Anterior cingulate cortex (tissue), 58 donors: Measurements from ENCODE around the gene RSRC1.
"Not testable (repeated sequence)": the region's sequence is repeated elsewhere in the genome, so short reads cannot be mapped to it uniquely, and the experiment has no call there.

Experiments
- DNase-seq, 58 donors: peaks; one replicate each; lab custom pipeline; 2025; lab: John Stamatoyannopoulos, UW

The RSRC1 gene

GRCh38 chr3:158098834-158099424 lies 11.0 kb upstream of the RSRC1 start:
- DNase-seq = no peak

DNA sequence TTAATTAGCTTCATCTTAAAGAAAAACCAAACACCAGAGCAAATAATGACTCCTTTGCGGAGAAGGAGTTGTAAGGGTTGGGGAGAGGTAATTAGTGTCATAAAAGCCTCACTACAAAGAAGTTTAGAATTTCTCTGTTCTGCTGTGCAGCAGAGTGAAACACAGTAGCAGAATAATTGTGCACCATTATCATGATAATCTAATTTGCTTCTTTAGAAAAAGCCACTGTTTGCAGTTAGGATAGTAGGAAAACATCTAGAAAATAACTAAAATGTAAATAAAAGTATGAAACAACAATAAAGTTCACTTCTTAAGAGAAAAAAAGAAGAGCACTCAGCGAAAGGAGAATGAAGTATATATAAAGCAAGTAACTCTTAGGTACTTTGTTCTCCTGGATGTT lies 9.2 kb upstream of the RSRC1 start:
- no peak for DNase-seq

GRCh38 chr3:158101335-158102241 lies 8.3 kb upstream of the RSRC1 start:
- DNase-seq = no peak

DNA sequence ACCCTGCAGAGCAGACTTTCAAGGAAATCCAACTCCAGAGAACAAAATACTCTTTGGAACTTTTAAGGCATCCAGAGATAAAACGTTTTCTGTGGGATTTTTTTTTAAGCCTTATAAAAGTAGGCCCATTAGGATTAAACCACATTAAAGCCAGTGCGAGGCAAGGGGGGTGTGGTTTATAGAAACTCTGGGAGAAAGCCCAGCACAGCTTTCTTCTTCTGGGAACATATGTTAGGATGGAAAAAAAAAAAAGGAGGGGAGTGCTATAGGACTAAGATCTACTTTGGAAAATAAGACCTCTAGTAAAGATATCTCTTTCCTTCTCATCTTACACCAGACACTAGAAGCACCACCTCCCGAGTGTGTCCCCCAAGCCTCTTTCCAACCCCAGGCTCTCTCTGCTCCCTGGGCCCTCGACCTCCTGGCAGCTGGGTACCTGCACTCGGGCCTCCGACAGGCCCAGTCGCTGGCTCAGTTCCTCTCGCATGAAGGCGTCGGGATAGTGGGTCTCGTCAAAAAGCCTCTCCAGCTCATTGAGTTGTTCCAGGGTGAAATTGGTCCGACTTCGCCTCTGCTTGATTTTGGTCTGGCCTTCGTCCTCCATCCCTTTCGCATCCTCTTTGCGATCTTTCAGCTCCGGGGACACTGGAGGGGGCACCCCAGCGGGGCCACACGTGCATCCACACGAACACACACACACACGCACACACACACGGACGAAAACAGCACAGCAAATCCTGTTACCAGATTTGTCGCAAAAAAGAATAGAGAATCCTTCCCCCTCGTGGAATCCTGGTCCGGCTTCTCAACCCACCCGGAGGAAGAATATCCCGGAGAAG lies 7.4 kb upstream of the RSRC1 start:
- DNase-seq = no peak

GRCh38 chr3:158103081-158103886 lies 6.6 kb upstream of the RSRC1 start:
- DNase-seq = no peak

- no peak for DNase-seq
Measured at GRCh38 chr3:158103887-158104327, 6.0 kb upstream of the RSRC1 start.

DNA sequence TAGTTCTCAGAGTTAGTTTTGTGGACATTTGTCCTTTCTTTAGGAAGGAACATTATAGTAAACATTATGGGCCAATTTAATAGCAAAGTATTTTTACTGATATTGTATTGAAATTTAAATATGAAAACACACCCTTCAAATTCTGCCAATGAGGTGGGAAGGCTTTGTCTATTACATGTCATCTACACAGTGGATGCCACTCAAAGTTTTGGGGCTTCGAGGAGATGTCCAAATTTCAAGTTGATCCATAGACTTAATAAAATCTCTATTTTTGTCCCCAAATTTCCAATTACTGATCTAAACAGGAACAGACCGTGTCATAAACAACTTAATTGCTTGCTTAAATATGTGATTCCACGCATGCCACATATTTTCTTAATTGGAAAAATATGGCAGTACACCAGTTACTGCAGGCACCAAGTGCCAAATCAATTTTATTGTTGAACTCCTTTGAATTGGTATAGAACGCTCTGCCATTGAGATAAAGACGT lies 5.4 kb upstream of the RSRC1 start:
- no peak for DNase-seq

DNA sequence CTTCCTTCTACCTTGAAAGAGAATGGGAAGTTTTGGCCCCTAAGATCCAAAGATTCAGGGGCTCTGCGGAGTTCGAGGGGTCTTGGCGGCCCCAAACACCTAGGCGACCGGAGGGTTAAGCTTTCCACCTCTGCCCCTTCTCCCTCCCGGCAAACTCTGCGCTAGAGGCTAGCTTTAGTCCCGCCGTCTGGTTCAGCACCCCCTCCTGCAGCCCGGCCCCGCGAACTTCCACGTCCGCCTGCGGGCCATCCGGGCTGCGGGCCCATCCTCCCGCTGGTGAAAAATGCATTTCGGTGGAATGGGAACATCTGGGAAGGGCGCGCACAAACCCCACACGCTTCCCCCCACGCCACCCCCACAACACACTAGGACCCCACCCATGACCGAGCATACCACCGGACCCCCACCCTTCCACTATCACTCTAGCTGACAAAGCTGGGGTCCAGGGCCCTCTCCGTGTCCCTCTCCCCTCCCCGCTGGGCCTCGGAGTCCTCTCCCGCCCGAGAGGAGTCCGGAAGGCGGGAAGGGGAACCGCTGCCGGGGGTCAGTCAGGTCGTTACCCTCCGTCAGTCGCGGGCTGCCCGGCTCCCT lies 4.7 kb upstream of the RSRC1 start:
- DNase-seq = no peak

- DNase-seq = no peak
Measured at GRCh38 chr3:158105710-158106253, 4.1 kb upstream of the RSRC1 start.

DNA sequence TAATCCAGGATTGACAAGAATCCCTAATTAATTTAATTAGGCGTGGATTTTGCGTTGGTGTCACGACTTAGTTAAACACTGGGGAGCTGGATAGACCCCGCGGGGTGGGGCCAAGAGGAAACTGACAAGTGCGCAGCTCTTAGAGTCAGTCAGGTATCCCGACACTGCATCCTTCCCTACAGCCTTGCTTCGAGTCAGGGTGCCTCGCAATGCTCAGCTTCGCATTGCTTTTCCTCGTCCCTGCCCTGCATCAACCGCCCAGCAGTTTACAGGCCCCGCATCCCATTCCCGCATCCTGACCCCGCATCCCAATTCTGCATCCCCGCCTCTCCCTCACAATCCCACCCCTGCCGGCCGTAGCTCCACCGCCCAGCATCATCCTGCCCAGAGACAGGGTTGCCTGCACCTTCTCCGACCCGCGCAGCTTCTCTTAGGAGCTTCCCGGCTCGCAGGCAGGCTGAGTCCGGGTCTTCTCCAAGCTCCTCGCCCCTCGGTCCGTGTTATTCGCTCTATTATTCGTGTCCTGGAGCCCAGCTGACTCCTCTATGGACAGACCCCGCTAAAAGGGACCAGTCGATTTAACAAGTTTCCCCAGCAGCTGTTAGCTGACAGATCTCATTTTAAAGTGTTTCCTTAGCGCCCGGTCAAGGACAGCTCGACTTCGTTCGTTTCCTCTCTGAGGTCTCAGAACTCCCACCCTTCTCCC lies 3.0 kb upstream of the RSRC1 start:
- DNase-seq = no peak

GRCh38 chr3:158107605-158108444 lies 2.1 kb upstream of the RSRC1 start:
- DNase-seq = no peak

- no peak for DNase-seq
Measured at GRCh38 chr3:158108445-158108985, 1.4 kb upstream of the RSRC1 start.

DNA sequence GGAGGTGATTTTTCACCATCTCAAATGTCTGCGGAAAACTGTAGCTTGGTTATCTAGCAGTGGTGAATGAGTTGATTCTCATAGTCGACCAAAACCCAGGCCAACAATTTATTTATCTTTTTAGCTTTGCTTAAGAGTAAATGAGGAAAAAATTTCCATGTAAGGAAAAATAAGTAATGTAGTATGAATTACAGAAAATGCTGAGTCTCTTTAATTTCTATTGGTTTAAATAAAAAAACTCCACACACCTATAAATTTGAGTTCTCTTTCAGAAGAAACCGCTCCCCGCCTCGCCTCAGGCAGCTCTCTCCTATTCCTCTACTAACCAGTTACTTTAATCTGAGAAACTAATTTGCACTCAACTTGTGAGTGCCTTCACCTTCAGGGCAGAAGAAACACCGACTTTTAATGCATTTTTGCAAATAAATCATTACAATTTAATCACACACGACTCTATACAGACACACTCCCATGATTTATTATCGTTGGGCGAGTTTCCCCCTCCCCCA lies 540 bp upstream of the RSRC1 start:
- DNase-seq = no peak

- no peak for DNase-seq
Measured at GRCh38 chr3:158110658-158111018, 749 bp downstream of the RSRC1 start.

DNA sequence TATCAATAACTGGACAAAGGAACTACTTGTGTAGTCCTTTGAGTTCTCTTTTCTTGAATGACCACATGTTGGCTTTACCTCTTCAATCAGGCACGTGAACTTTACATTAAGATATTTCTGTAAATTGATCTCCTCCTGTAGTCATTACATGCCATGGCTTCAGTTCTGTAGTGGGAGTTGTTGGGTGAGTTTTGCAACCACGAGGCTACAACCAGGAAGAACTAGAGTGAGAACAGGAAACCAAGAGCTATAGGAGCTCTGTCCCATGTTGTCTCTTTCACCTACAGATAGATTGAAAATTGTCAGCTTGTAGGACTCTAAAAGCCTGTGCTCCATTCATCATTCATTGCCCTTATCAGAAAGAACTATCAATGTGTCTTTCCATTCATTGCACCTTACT lies 2.0 kb downstream of the RSRC1 start:
- DNase-seq = no peak

DNA sequence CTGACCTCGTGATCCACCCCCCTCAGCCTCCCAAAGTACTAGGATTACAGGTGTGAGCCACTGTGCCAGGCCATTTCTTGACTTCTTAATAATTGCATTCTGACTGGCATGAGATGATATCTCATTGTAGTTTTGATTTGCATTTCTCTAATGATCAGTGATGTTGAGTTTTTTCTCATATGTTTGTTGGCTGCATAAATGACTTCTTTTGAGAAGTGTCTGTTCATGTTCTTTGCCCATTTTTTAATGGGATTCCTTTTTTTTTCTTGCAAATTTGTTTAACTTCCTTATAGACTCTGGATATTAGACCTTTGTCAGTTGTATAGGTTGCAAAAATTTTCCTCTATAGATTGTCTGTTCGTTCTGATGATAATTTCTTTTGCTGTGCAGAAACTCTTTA lies 3.7 kb downstream of the RSRC1 start:
- not testable (repeated sequence) for DNase-seq

DNA sequence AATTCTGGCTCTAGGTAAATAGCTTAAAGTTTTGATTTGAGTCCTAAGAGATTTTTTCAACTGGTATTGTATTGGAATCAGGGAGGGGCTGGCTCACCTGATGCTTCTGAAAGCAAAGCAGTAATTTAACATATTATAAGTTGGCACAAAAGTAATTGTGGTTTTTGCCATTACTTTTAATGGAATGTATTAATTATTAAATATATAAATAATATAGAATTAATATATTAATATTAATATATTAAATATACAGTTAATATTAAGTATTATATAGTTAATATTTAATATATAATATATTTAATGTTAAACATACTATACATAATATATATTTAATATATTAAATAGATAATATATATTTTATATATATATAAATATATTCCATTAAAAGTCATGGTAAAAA lies 10.4 kb downstream of the RSRC1 start:
- no peak for DNase-seq
